Stimulated activated CD4-positive, alpha-beta T cell treated with anti-CD3 and anti-CD28 coated beads, Interleukin-4, amount 100 ng/mL, for 24 hours (primary cell): ENCODE data around the gene GTF2A2.

Experiments
- DNase-seq: peaks from one replicate; pipeline ENCODE4 v3.0.0-alpha.2; 2020

GTF2A2 gene

GRCh38 chr15:59596640-59597039, 60.7 kb downstream of the GTF2A2 start:
- no peak for DNase-seq

- no peak for DNase-seq
Measured at GRCh38 chr15:59595434-59595915, 61.8 kb downstream of the GTF2A2 start.

- no peak for DNase-seq
Measured at GRCh38 chr15:59594991-59595390, 62.3 kb downstream of the GTF2A2 start.

DNA sequence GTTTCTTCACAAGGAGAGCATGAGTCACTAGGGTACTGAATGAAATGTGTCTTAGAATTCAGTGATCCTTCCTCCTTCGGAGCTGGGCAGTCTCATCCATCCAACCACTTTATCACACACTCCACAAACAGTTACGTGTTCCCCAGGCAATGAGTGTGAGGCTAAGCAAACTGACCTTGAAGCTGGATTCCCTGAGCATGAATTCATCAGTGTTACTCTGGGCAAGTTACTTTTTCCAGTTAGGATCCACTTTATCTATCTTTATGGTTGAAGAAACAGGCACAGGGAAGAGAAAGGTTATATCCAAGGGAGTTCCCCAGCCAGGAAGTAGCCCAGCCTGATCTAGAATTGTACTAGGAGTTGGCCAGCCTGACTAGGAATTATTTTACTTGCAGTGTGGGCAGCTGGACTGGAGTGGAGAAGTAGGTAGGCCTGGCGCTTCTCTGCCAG, 62.8 kb downstream of the GTF2A2 start:
- DNase-seq: no peak

- no peak for DNase-seq
Measured at GRCh38 chr15:59591356-59591755, 66.0 kb downstream of the GTF2A2 start.

- DNase-seq: peak; percentile 6
Measured at GRCh38 chr15:59590027-59590426, 67.3 kb downstream of the GTF2A2 start.
